HepG2 (cell line): ENCODE measurements around the gene NELFCD. TPM values are rescaled to one million over a fixed set of nuclear protein-coding genes. Genes with fewer than 3 reads are reported as not detected.

ENCODE experiments used
- CTCF ChIP-seq: sonication (generic); formaldehyde crosslinking; IDR thresholded peaks from 2 replicates; pipeline ENCODE4 v1.5.0; 2020; ENCODE audit warnings: mild to moderate bottlenecking, missing genetic modification reagents, moderate library complexity
- DNMT3B ChIP-seq: conservative IDR thresholded peaks from 2 replicates; pipeline ENCODE4 v1.6.1; 2016; ENCODE audit warnings: missing biosample characterization, control low read depth
- ELK4 ChIP-seq: sonication (generic); formaldehyde crosslinking; IDR thresholded peaks from 2 replicates; pipeline ENCODE4 v1.9.0; 2021; ENCODE audit warnings: missing genetic modification reagents, borderline replicate concordance
- GMEB2 ChIP-seq: IDR thresholded peaks from 2 replicates; pipeline ENCODE4 v1.6.1; 2016; ENCODE audit warnings: missing biosample characterization, missing genetic modification reagents, low read depth
- NR3C1 ChIP-seq: sonication (generic); formaldehyde crosslinking; IDR thresholded peaks from 2 replicates; pipeline ENCODE4 v1.4.0; 2020; ENCODE audit warnings: missing genetic modification reagents
- SIX4 ChIP-seq: sonication (generic); formaldehyde crosslinking; IDR thresholded peaks from 2 replicates; pipeline ENCODE4 v1.4.0; 2020; ENCODE audit warnings: missing genetic modification reagents
- ZBTB40 ChIP-seq, 2 experiments: fragments of 450-650 bp in 1 of 2; sonication (generic) in 1 of 2; formaldehyde crosslinking in 1 of 2; IDR thresholded peaks; 2 replicates each; pipeline versions ENCODE4 v1.6.1 to v1.8.0; 2016 to 2022; ENCODE audit warnings: antibody characterized with exemption in 1 of 2, mild to moderate bottlenecking in 1 of 2, missing genetic modification reagents in 1 of 2
- ZC3H4 ChIP-seq: sonication (generic); formaldehyde crosslinking; IDR thresholded peaks from 2 replicates; pipeline ENCODE4 v1.4.0; 2020; ENCODE audit warnings: missing genetic modification reagents, borderline replicate concordance
- ZGPAT ChIP-seq: IDR thresholded peaks from 2 replicates; pipeline ENCODE4 v1.6.1; 2016; ENCODE audit warnings: mild to moderate bottlenecking
- ZNF343 ChIP-seq: sonication (generic); formaldehyde crosslinking; IDR thresholded peaks from 2 replicates; pipeline ENCODE4 v1.4.0; 2020; ENCODE audit warnings: mild to moderate bottlenecking, missing genetic modification reagents
- ZNF616 ChIP-seq: sonication (generic); formaldehyde crosslinking; IDR thresholded peaks from 2 replicates; pipeline ENCODE4 v1.5.0; 2020; ENCODE audit warnings: low read depth, mild to moderate bottlenecking, missing genetic modification reagents
- ZSCAN29 ChIP-seq: sonication (generic); formaldehyde crosslinking; conservative IDR thresholded peaks from 2 replicates; pipeline ENCODE4 v1.4.0; 2020; ENCODE audit warnings: mild to moderate bottlenecking, missing genetic modification reagents
- polyA plus RNA-seq, 8 experiments: library from polyadenylated mRNA; depleted of rRNA in 3 of 8; stranded (reverse) in 7 of 8; unstranded in 1 of 8; fragments of >200 nt; fragmentation: Illumina TruSeq in 4 of 8; extraction: Trizol in 4 of 8; gene quantifications; 2 replicates each; pipeline versions ENCODE4 v1.2.1 to v1.2.3, GENCODE V29; 2011 to 2016; ENCODE audit warnings: low read depth in 4 of 8, missing spikeins in 1 of 8, mixed read lengths in 1 of 8; ENCODE audit not compliant: insufficient read depth in 1 of 8
- total RNA-seq, 5 experiments: library from RNA; depleted of rRNA; stranded (reverse); fragments of >200 nt; fragmentation: Illumina TruSeq; extraction: Trizol; gene quantifications; 2 replicates each; pipeline ENCODE4 v1.2.3, GENCODE V29; 2016; ENCODE audit warnings: low read depth in 1 of 5

The NELFCD gene
- total and polyA plus RNA-seq, 2 of the 13 experiments (the other 11 are each of a cell fraction or from before 2014, with no cell fraction given), result 159 to 203 TPM

- TF ChIP-seq ZC3H4 (no peak), GMEB2 (CRISPR knock-in tag) (no peak), DNMT3B (CRISPR knock-in tag) (no peak), CTCF (CRISPR knock-in tag) (no peak), ZGPAT (peak; percentile 35; the same call in 1 of the 2 replicates), ELK4 (no peak), SIX4 (CRISPR knock-in tag) (no peak), ZSCAN29 (no peak), ZBTB40 (IDR thresholded peaks at IDR 0.05) (no peak), ZBTB40 (CRISPR knock-in tag; IDR thresholded peaks at IDR 0.05) (0 out of 2 replicates have a peak, but pooled peaks have one; percentile 33), NR3C1 (CRISPR knock-in tag) (no peak), ZNF616 (CRISPR knock-in tag) (0 out of 2 replicates have a peak, but pooled peaks have one; percentile 16), ZNF343 (CRISPR knock-in tag) (no peak)
Measured at GRCh38 chr20:59010995-59011873, 30.2 kb downstream of the NELFCD start (continued).
